Epithelial cell of esophagus (primary cell): ENCODE results near the gene SLC29A1.
A peak's percentile ranks its signal among the peaks of the same experiment; 100 is the strongest.

Source experiments
- DNase-seq: peaks from one replicate; pipeline ENCODE4 v3.0.0; 2010; ENCODE audit warnings: low read depth
- H3K4me3 ChIP-seq: 2 replicates; pipeline ENCODE4 v1.5.1; 2011; ENCODE audit warnings: mild to moderate bottlenecking, low read length, control low read depth
- CTCF ChIP-seq: IDR thresholded peaks from 2 replicates; pipeline ENCODE4 v1.5.1; 2011; ENCODE audit warnings: low read depth, mild to moderate bottlenecking, low read length, control low read depth, inconsistent platforms; ENCODE audit not compliant: insufficient read depth; ENCODE audit errors: missing control alignments

Gene SLC29A1

DNA sequence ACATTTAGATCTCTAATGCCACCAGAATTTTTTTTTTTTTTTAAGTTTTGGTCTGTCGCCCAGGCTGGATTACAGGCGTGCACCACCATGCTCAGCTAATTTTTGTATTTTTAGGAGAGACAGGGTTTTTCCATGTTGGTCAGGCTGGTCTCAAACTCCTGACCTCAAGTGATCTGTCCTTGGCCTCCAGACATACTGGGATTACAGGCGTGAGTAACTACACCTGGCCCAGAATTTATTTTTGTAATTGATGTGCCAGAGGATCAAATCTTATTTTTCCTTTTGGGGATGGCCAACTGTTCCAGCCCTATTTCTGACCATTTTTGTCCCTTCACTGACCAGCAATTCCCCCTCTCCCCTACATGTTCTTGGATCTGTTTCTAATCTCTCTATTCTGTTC is 24.7 kb upstream of the SLC29A1 start:
- DNase-seq: no peak
- no peak for TF ChIP-seq CTCF
- no peak overlapping the region for H3K4me3 ChIP-seq

DNA sequence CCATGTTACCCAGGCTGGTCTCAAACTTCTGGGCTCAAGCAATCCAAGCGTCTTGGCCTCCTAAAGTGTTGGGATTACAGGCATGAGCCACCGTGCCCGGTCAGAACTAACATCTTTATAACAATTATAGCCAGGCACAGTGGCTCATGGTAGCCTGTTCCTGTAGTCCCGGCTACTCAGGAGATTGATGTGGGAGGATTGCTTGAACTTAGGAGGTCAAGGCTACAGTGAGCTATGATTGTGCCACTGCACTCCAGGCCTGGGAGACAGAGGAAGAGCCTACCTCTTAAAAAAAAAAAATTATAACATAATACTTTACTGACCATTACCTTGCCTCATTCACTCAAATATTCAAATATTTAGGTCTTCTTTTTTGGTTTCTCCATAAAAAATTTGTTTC is 23.5 kb upstream of the SLC29A1 start:
- TF ChIP-seq CTCF: no peak
- no peak for DNase-seq
- H3K4me3 ChIP-seq: no peak overlapping the region

- TF ChIP-seq CTCF: no peak
- peak overlapping the region; percentile 18 for H3K4me3 ChIP-seq
- DNase-seq: peak; percentile 45
Measured at GRCh38 chr6:44201200-44201599, 22.2 kb upstream of the SLC29A1 start.

DNA sequence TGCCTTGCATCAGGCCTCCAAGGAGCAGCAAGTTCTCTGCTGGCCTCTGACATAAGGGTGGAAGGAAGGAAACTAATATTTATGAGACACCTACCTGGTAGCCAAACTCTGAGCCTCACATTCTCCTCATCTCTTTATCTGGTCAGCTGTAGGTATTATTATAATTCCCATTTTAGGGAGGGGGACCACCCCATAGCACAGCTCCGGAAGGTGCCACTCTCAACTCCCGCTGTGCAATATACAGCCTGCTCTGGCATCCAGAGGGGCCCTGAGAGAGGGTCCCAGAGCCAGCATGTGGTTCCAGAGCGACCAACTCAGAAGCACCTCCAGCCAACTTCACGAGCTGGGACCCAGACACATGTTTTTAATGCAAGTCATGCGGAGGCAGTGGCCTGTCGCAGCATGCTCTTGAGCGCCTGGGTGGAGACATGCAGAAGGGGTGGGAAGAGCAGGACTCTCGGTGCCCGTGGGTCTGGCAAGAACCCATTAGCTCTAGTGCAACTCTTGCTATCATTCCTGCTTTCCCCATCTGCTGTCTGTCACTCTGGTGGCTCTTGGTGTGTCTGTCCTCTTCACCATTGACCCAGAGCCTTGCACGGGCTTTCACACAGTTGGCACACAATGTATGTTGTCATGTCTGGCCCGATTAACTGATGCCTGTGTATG is 21.6 kb upstream of the SLC29A1 start:
- TF ChIP-seq CTCF: no peak
- DNase-seq: peak; percentile 88
- peak overlapping the region; percentile 18 for H3K4me3 ChIP-seq

GRCh38 chr6:44202332-44202971 is 20.9 kb upstream of the SLC29A1 start:
- DNase-seq: no peak
- no peak overlapping the region for H3K4me3 ChIP-seq
- no peak for TF ChIP-seq CTCF

DNA sequence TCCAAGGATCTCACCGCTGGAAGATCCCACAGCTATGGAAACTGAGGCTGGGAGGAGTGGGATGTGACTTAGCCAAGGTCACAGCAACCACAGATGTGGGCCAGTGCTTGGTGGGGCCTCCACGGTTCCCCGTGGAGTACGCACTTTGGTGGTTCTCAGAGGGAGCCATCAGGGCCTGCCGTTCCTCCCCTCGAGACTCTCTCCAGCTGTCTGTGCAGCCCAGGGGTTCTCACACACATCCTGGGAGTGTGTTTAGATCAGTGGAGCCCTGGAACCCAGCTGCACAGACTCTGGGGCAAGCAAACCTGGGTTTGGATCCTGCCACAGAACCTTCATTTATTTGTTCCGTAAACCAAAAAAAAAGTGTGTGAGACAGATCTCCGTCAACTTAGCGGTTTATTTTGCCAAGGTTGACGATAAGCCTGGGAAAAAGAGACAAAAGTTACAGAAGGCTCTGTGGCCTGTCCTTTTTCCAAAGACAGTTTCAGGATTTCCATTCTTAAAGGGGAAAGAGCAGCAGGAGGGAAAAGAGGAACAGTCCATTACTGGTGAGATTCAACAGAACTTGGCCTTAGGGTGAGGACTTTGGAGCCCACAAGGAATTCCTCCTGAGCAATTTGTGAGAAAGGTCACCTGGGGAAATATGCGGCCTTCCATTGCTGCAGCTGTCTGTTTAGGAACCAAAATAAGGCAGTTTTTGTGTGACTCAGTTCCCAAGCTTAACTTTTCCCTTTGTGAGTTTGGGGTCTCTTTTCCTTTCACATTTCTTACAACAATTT is 20.2 kb upstream of the SLC29A1 start:
- no peak for DNase-seq
- TF ChIP-seq CTCF: no peak

More for the DNA sequence above, 20.2 kb upstream of the SLC29A1 start:
- no peak overlapping the region for H3K4me3 ChIP-seq
